Keratinocyte (primary cell): Measurements from ENCODE around the gene IRF7. TPM values are rescaled to one million over a fixed set of nuclear protein-coding genes. Genes with fewer than 3 reads are reported as not detected.
A peak's percentile ranks its signal among the peaks of the same experiment; 100 is the strongest.

Experiments used
- DNase-seq: peaks from one replicate; pipeline ENCODE4 v3.0.0-alpha.2; 2011; ENCODE audit warnings: low read depth, missing footprints, low spot score
- FAIRE-seq: peaks from 2 replicates; lab custom pipeline; 2011; peaks lifted over from hg19 to GRCh38; lab: Jason Lieb, UNC
- H2AFZ ChIP-seq: 2 replicates; pipeline ENCODE4 v1.6.0; 2012; ENCODE audit warnings: low read length, control low read depth, inconsistent platforms; ENCODE audit not compliant: control insufficient read depth
- H3K27ac ChIP-seq: 2 replicates; pipeline ENCODE4 v1.5.1; 2011; ENCODE audit warnings: low read length; ENCODE audit not compliant: control insufficient read depth, insufficient read depth
- H3K27me3 ChIP-seq: 3 replicates; pipeline ENCODE4 v1.6.0; 2011; ENCODE audit warnings: low read length; ENCODE audit not compliant: control insufficient read depth, insufficient read depth; ENCODE audit errors: extremely low read depth
- H3K36me3 ChIP-seq, 2 experiments: 2 replicates in 1 of 2; 3 replicates in 1 of 2; pipeline ENCODE4 v1.5.1; 2011; ENCODE audit warnings: low read length in 2 of 2, mild to moderate bottlenecking in 1 of 2; ENCODE audit not compliant: control insufficient read depth in 2 of 2, insufficient read depth in 2 of 2; ENCODE audit errors: extremely low read depth in 1 of 2
- H3K4me1 ChIP-seq: 3 replicates; pipeline ENCODE4 v1.5.1; 2011; ENCODE audit warnings: low read length; ENCODE audit not compliant: control insufficient read depth, insufficient read depth; ENCODE audit errors: extremely low read depth
- H3K4me2 ChIP-seq: 3 replicates; pipeline ENCODE4 v1.6.0; 2011; ENCODE audit warnings: low read depth, low read length; ENCODE audit not compliant: control insufficient read depth, insufficient read depth; ENCODE audit errors: extremely low read depth
- H3K4me3 ChIP-seq, 3 experiments: fragments of 200-600 bp in 1 of 3; sonication (generic) in 1 of 3; 2 replicates in 2 of 3; 3 replicates in 1 of 3; pipeline ENCODE4 v1.5.1; 2011 to 2016; ENCODE audit warnings: low read length in 3 of 3, mild to moderate bottlenecking in 3 of 3, control low read depth in 2 of 3, inconsistent platforms in 1 of 3, low read depth in 1 of 3, mixed read lengths in 1 of 3, mixed run types in 1 of 3, moderate library complexity in 1 of 3; ENCODE audit not compliant: control insufficient read depth in 2 of 3, insufficient read depth in 2 of 3; ENCODE audit errors: extremely low read depth in 1 of 3
- H3K79me2 ChIP-seq: 2 replicates; pipeline ENCODE4 v1.6.0; 2012; ENCODE audit warnings: low read length; ENCODE audit not compliant: control insufficient read depth, insufficient read depth
- H3K9ac ChIP-seq: 3 replicates; pipeline ENCODE4 v1.6.0; 2011; ENCODE audit warnings: low read length; ENCODE audit not compliant: control insufficient read depth, insufficient read depth; ENCODE audit errors: extremely low read depth
- H3K9me1 ChIP-seq: 3 replicates; pipeline ENCODE4 v1.6.0; 2011; ENCODE audit warnings: low read length; ENCODE audit not compliant: control insufficient read depth, insufficient read depth; ENCODE audit errors: extremely low read depth
- H3K9me3 ChIP-seq: 2 replicates; pipeline ENCODE4 v1.5.1; 2012; ENCODE audit warnings: low read depth, low read length; ENCODE audit not compliant: control insufficient read depth
- H4K20me1 ChIP-seq: 3 replicates; pipeline ENCODE4 v1.6.0; 2011; ENCODE audit warnings: low read length; ENCODE audit not compliant: control insufficient read depth, insufficient read depth; ENCODE audit errors: extremely low read depth
- EZH2 ChIP-seq: IDR thresholded peaks from one replicate; pipeline ENCODE4 v1.6.1; 2012; ENCODE audit warnings: inconsistent platforms, mild to moderate bottlenecking, low read length, moderate library complexity
- dilution Hi-C: fragments of 300-500 bp; cut with MboI; formaldehyde crosslinking; loops from one replicate; pipeline ENCODE4 v1.7.0; 2020; ENCODE audit warnings: low sequenced_read_pairs; ENCODE audit not compliant: extremely low pct_ligation_motif_present
- polyA plus RNA-seq, 5 experiments: library from polyadenylated mRNA; depleted of rRNA in 3 of 5; stranded (reverse) in 3 of 5; stranded (forward) in 1 of 5; unstranded in 1 of 5; fragments of >200 nt; gene quantifications; 1 replicate in 1 of 5; 2 replicates in 3 of 5; 3 replicates in 1 of 5; pipeline versions ENCODE4 v1.2.1 to v1.2.3, GENCODE V29; 2011 to 2012; ENCODE audit warnings: missing spikeins in 2 of 5, low read depth in 1 of 5, low replicate concordance in 1 of 5
- TF ChIP-seq, protein P1 (sequence below), 3 experiments: IDR thresholded peaks in 1 of 3; conservative IDR thresholded peaks in 1 of 3; optimal IDR thresholded peaks in 1 of 3; 2 replicates in 2 of 3; 3 replicates in 1 of 3; pipeline versions ENCODE3 to v1.5.1; 2011; ENCODE audit warnings: low read length in 3 of 3, mild to moderate bottlenecking in 3 of 3, moderate library complexity in 2 of 3, control low read depth in 1 of 3, inconsistent platforms in 1 of 3; ENCODE audit not compliant: insufficient read depth in 2 of 3; ENCODE audit errors: extremely low read depth in 1 of 3

Gene IRF7
- polyA plus RNA-seq, 1 donor (not counting 4 experiments of a cell fraction or from before 2014, with no cell fraction given), result 7.1 TPM

- Histone ChIP-seq H4K20me1 (peaks cover 45% of the 10 kb centered on the region), H3K4me3 (peak overlapping the region; percentile 78 to 97 (median 96)), H3K36me3 (peaks cover 8 to 15% of the 10 kb centered on the region in 2 experiments), H3K9me3 (no peaks in the 10 kb centered on the region), H3K4me1 (peaks cover 37% of the 10 kb centered on the region), H2AFZ (no peak overlapping the region), H3K4me2 (peak overlapping the region; percentile 97), H3K27ac (peak overlapping the region; percentile 83), H3K9me1 (peaks cover 8% of the 10 kb centered on the region), H3K79me2 (peaks cover 53% of the 10 kb centered on the region), H3K9ac (peak overlapping the region; percentile 99), H3K27me3 (no peaks in the 10 kb centered on the region)
- no peak for FAIRE-seq
- no peak for DNase-seq
- dilution Hi-C loops, result no loop called here
- TF ChIP-seq, protein P1, sequence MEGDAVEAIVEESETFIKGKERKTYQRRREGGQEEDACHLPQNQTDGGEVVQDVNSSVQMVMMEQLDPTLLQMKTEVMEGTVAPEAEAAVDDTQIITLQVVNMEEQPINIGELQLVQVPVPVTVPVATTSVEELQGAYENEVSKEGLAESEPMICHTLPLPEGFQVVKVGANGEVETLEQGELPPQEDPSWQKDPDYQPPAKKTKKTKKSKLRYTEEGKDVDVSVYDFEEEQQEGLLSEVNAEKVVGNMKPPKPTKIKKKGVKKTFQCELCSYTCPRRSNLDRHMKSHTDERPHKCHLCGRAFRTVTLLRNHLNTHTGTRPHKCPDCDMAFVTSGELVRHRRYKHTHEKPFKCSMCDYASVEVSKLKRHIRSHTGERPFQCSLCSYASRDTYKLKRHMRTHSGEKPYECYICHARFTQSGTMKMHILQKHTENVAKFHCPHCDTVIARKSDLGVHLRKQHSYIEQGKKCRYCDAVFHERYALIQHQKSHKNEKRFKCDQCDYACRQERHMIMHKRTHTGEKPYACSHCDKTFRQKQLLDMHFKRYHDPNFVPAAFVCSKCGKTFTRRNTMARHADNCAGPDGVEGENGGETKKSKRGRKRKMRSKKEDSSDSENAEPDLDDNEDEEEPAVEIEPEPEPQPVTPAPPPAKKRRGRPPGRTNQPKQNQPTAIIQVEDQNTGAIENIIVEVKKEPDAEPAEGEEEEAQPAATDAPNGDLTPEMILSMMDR (optimal IDR thresholded peaks at IDR 0.05 in 1 of 3, IDR thresholded peaks at IDR 0.05 in 1 of 3, conservative IDR thresholded peaks at IDR 0.05 in 1 of 3; ENCODE audit: extremely low read depth in 1 of 3, insufficient read depth in 2 of 3, low read length in 3 of 3), result no peak
- no peak for TF ChIP-seq EZH2
Observed at GRCh38 chr11:576811-577610, 38.7 kb downstream of the IRF7 start.

- Histone ChIP-seq H3K36me3 (peaks cover 4 to 7% of the 10 kb centered on the region in 2 experiments), H3K9me1 (peaks cover 8% of the 10 kb centered on the region), H3K4me3 (peak within 1 kb of the TSS; percentile 78 to 97 (median 96)), H4K20me1 (peaks cover 37% of the 10 kb centered on the region), H3K4me1 (peaks cover 37% of the 10 kb centered on the region), H3K9me3 (no peaks in the 10 kb centered on the region), H3K27me3 (no peaks in the 10 kb centered on the region), H3K4me2 (peak within 1 kb of the TSS; percentile 97), H3K27ac (peak within 1 kb of the TSS; percentile 98), H3K9ac (peak within 1 kb of the TSS; percentile 99), H2AFZ (peak within 1 kb of the TSS; percentile 96), H3K79me2 (peaks cover 45% of the 10 kb centered on the region)
- FAIRE-seq, result no peak
- peak; percentile 50 for DNase-seq
- TF ChIP-seq, protein P1 (optimal IDR thresholded peaks at IDR 0.05 in 1 of 3, IDR thresholded peaks at IDR 0.05 in 1 of 3, conservative IDR thresholded peaks at IDR 0.05 in 1 of 3; ENCODE audit: extremely low read depth in 1 of 3, insufficient read depth in 2 of 3, low read length in 3 of 3), result no peak
- no peak for TF ChIP-seq EZH2
- dilution Hi-C loops, result no loop called here
Observed at GRCh38 chr11:575996-576768, 39.6 kb downstream of the IRF7 start, which contains the start of gene PHRF1. TSS of gene PHRF1 (plus strand) at chr11:576470. CDS start at chr11:581513, 5,043 bp downstream.
